Progenitor cell of endocrine pancreas (in vitro differentiated cells): ENCODE measurements around the gene TMEM43. TPM values are rescaled to one million over a fixed set of nuclear protein-coding genes. Genes with fewer than 3 reads are reported as not detected.

Experiments
- DNase-seq: peaks from one replicate; pipeline ENCODE4 v3.0.0; 2021; ENCODE audit warnings: low spot score; ENCODE audit not compliant: unreplicated experiment
- H3K27ac Mint-ChIP-seq: 2 replicates; pipeline ENCODE4 v1.8.0; 2021; ENCODE audit warnings: mild to moderate bottlenecking, moderate library complexity, mixed read lengths
- H3K27me3 Mint-ChIP-seq: 2 replicates; pipeline ENCODE4 v1.8.0; 2021; ENCODE audit warnings: mixed read lengths
- H3K36me3 Mint-ChIP-seq: 2 replicates; pipeline ENCODE4 v1.8.0; 2022; ENCODE audit warnings: mixed read lengths; ENCODE audit not compliant: insufficient read depth
- H3K4me1 Mint-ChIP-seq: 2 replicates; pipeline ENCODE4 v1.8.0; 2021; ENCODE audit warnings: low read depth, mixed read lengths
- H3K4me3 Mint-ChIP-seq: 2 replicates; pipeline ENCODE4 v1.8.0; 2021; ENCODE audit warnings: low read depth, mild to moderate bottlenecking, moderate library complexity, mixed read lengths
- H3K9me3 Mint-ChIP-seq: 2 replicates; pipeline ENCODE4 v1.8.0; 2021; ENCODE audit warnings: low read depth, mixed read lengths
- total RNA-seq: library from RNA; stranded (reverse); gene quantifications from 2 replicates; pipeline ENCODE4 v1.2.1, GENCODE V29; 2021
- TF ChIP-seq, protein P1 (sequence below): fragments of 200-600 bp; sonication (generic); IDR thresholded peaks from one replicate; pipeline ENCODE4 v1.5.0; 2021; ENCODE audit warnings: antibody characterized with exemption, mild to moderate bottlenecking; ENCODE audit not compliant: unreplicated experiment

Gene TMEM43
- total RNA-seq, 1 donor from 2014 or later: 40.0 TPM

DNA sequence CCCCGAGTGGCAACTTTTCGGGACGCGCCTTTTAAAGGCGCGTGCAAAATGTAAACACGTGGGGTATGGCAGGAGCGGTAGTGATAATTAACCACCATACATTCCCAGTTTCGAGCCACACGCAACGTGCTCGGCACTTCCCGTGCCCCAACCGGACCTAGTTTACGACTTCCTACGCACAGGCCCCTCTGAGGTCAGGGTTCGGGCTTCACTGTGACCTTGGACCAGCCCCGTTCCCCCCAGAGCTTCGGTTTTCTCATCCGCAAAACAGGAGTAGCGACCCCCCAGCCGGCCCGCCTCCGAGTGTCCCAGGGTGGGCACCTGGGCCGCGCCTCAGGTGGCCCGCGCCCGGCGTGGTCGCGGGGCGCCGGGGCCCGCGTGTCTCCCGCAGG, 633 bp upstream of the TMEM43 start:
- TF ChIP-seq, protein P1, sequence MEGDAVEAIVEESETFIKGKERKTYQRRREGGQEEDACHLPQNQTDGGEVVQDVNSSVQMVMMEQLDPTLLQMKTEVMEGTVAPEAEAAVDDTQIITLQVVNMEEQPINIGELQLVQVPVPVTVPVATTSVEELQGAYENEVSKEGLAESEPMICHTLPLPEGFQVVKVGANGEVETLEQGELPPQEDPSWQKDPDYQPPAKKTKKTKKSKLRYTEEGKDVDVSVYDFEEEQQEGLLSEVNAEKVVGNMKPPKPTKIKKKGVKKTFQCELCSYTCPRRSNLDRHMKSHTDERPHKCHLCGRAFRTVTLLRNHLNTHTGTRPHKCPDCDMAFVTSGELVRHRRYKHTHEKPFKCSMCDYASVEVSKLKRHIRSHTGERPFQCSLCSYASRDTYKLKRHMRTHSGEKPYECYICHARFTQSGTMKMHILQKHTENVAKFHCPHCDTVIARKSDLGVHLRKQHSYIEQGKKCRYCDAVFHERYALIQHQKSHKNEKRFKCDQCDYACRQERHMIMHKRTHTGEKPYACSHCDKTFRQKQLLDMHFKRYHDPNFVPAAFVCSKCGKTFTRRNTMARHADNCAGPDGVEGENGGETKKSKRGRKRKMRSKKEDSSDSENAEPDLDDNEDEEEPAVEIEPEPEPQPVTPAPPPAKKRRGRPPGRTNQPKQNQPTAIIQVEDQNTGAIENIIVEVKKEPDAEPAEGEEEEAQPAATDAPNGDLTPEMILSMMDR: no peak
- Mint-ChIP-seq H3K27me3 (no peaks in the 10 kb centered on the region), H3K27ac (peak overlapping the region; percentile 94), H3K36me3 (peaks cover 20% of the 10 kb centered on the region), H3K4me3 (peak overlapping the region; percentile 92), H3K9me3 (no peaks in the 10 kb centered on the region), H3K4me1 (peaks cover 19% of the 10 kb centered on the region)
- DNase-seq: no peak

DNA sequence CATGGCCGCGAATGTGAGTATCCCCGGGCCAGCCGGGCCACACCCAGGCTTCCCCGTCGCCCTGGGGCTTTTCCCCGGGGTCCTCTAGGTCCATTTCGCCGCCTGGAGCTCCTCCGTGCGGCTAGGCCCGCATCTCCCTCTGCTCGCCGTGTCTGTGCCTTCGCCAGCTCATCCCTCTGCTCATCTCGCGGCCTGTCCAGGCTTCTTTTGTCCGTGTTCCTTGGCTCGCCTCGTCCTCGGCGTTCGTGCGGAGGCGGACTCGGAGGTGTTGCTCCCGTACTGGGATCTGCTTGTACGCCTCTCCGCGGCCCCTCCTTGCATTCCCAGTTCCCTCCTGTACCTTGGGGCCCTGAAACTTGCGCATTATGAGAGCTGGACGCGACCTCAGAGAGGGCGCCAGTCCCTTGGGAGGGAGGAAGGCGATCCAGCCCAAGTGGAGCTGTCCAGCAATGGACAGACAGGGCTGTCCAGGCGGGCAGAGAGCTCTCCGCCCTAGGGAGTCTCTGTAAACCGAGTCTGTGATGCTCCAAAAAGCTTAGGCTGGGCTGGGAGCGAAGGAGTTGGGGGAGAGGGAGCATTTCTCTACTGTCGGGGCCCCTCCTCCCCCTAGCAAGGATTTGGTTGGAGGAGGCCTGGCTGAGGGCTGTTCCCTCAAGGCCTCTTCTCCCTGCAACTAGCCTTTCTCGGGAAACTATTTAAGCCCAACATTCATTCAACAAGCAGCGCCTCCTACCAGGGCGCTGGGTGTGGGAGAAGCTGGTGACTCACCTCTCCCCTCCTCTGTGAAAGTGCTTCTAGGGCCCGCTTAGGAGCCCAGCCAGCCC, 553 bp downstream of the TMEM43 start:
- Mint-ChIP-seq H3K27me3 (no peaks in the 10 kb centered on the region), H3K9me3 (no peaks in the 10 kb centered on the region), H3K27ac (peak overlapping the region; percentile 100), H3K4me1 (peaks cover 19% of the 10 kb centered on the region), H3K36me3 (peaks cover 21% of the 10 kb centered on the region), H3K4me3 (peak overlapping the region; percentile 92)
- TF ChIP-seq, protein P1: no peak
- DNase-seq: peak; percentile 41

DNA sequence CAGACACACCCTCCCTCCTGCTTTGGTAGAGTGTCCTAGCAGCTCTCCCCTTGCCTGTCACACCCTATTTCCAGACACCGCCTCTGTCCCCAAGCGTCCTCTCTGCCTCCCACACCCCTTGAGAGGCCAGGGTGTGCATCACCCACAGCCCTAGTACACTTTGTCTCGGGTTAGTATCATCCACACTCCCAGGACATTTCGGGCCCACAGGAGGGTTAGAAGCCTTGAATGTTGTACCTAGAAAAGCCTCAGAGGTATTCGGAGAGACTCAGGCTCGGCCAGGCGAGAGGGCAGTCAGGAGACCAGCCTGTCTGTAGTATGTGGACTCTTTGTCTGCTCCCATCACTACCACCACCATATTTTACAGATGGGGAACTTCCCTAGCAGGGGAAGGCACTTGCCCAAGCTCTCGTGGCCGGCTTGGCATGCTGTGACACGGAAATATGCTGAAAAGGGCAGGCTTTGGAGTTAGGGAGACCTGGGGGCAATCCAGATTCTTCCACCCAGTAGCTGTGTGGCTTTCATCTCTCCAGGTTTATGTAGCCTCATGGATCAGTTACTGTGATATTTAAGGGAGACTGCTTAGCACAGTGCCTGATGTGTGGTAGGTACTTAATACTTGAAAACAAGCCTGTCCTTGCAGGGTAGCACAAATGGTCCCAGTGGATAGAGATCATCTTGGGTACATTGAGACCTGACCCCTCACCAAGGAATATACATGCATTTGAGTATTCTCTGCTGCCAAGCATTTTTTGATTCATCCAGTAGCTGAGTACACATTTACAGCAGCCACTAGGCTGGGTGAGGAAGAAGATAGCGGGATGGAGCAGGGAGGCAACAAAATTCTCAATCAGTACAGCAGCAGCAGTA, 1.4 kb downstream of the TMEM43 start:
- DNase-seq: no peak
- Mint-ChIP-seq H3K27me3 (no peaks in the 10 kb centered on the region), H3K4me3 (peak overlapping the region; percentile 92), H3K9me3 (no peaks in the 10 kb centered on the region), H3K36me3 (peaks cover 17% of the 10 kb centered on the region), H3K4me1 (peaks cover 19% of the 10 kb centered on the region), H3K27ac (peak overlapping the region; percentile 100)
- TF ChIP-seq, protein P1: no peak

DNA sequence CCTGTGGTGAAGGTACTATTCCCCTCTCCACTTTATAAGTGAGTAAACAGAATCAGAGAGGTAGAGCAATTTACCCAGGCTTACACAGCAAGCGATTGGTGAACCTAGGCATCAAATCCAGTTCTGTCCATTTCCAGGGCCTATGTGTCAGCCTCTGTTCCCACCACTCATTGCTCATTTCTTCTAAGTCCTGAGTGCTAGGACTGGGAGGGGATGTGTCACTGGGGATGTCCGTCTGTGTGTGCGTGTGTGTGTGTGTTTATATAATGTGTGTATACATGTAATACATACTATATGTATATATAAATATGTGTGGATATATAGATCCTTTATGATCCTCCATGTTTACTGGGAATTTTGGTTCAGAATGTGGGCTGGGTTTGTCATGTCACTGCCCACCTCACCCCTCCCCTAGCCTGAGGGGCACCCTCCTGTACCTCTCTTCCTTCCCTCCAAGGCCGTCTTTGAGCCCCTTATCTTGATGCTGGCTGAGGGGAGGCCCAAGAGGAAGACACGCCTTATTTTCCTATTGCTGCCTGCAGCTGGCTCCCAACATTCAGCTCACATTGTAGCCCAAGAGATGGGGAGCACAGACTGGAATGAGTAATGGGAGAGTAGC, 2.1 kb downstream of the TMEM43 start:
- H3K4me1 Mint-ChIP-seq: peaks cover 19% of the 10 kb centered on the region
- no peaks in the 10 kb centered on the region for H3K9me3 Mint-ChIP-seq
- H3K27ac Mint-ChIP-seq: no peak overlapping the region
- DNase-seq: no peak
- H3K4me3 Mint-ChIP-seq: no peak overlapping the region
- no peaks in the 10 kb centered on the region for H3K27me3 Mint-ChIP-seq
- TF ChIP-seq, protein P1: no peak
- peaks cover 17% of the 10 kb centered on the region for H3K36me3 Mint-ChIP-seq
